NCI-H748 treated with DMSO at 0.1 percent for 48 hours (cell line): ENCODE measurements around the gene ZBTB34.
A peak's percentile ranks its signal among the peaks of the same experiment; 100 is the strongest.

Source experiments
- DNase-seq: peaks from one replicate; lab custom pipeline; 2025; lab: John Stamatoyannopoulos, UW

ZBTB34 gene

GRCh38 chr9:126879288-126879687 is 18.8 kb downstream of the ZBTB34 start:
- no peak for DNase-seq

GRCh38 chr9:126880226-126880946 is 19.9 kb downstream of the ZBTB34 start:
- no peak for DNase-seq

GRCh38 chr9:126880947-126881332 is 20.5 kb downstream of the ZBTB34 start:
- DNase-seq = no peak

GRCh38 chr9:126882746-126883145 is 22.3 kb downstream of the ZBTB34 start:
- no peak for DNase-seq

GRCh38 chr9:126883636-126884035 is 23.2 kb downstream of the ZBTB34 start:
- DNase-seq = no peak

GRCh38 chr9:126885131-126885641 is 24.7 kb downstream of the ZBTB34 start:
- no peak for DNase-seq

- DNase-seq = no peak
Observed at GRCh38 chr9:126886034-126886822, 25.8 kb downstream of the ZBTB34 start.

- DNase-seq = no peak
Observed at GRCh38 chr9:126886897-126887296, 26.5 kb downstream of the ZBTB34 start.

- no peak for DNase-seq
Observed at GRCh38 chr9:126891676-126892075, 31.2 kb downstream of the ZBTB34 start.

- DNase-seq = no peak
Observed at GRCh38 chr9:126893079-126893478, 32.6 kb downstream of the ZBTB34 start.

GRCh38 chr9:126894052-126894603 is 33.7 kb downstream of the ZBTB34 start:
- no peak for DNase-seq

GRCh38 chr9:126902210-126902609 is 41.8 kb downstream of the ZBTB34 start:
- DNase-seq = no peak

GRCh38 chr9:126904586-126904985 is 44.1 kb downstream of the ZBTB34 start:
- DNase-seq = no peak

- DNase-seq = no peak
Observed at GRCh38 chr9:126906091-126906490, 45.7 kb downstream of the ZBTB34 start.

GRCh38 chr9:126907058-126907457 is 46.6 kb downstream of the ZBTB34 start:
- DNase-seq = no peak

- peak; percentile 90 for DNase-seq
Observed at GRCh38 chr9:126914458-126915280, 54.2 kb downstream of the ZBTB34 start, which contains the start of gene RALGPS1. Gene RALGPS1, plus strand, starts transcription at chr9:126914782. Its CDS starts 47,508 bp downstream, at chr9:126962290.

GRCh38 chr9:126915281-126915816 is 54.9 kb downstream of the ZBTB34 start:
- DNase-seq = peak; percentile 60

- DNase-seq = no peak
Observed at GRCh38 chr9:126915846-126916543, 55.6 kb downstream of the ZBTB34 start.

- no peak for DNase-seq
Observed at GRCh38 chr9:126916909-126917308, 56.5 kb downstream of the ZBTB34 start.

GRCh38 chr9:126919193-126919592 is 58.8 kb downstream of the ZBTB34 start:
- DNase-seq = no peak

- DNase-seq = no peak
Observed at GRCh38 chr9:126925876-126926275, 65.4 kb downstream of the ZBTB34 start.
